Measurements from ENCODE around the gene LUM.
"Not testable (repeated sequence)": the region's sequence is repeated elsewhere in the genome, so short reads cannot be mapped to it uniquely, and the experiment has no call there.

LUM gene

GRCh38 chr12:91091916-91092715, 19.2 kb downstream of the LUM start:
- TF ChIP-seq, protein P1, sequence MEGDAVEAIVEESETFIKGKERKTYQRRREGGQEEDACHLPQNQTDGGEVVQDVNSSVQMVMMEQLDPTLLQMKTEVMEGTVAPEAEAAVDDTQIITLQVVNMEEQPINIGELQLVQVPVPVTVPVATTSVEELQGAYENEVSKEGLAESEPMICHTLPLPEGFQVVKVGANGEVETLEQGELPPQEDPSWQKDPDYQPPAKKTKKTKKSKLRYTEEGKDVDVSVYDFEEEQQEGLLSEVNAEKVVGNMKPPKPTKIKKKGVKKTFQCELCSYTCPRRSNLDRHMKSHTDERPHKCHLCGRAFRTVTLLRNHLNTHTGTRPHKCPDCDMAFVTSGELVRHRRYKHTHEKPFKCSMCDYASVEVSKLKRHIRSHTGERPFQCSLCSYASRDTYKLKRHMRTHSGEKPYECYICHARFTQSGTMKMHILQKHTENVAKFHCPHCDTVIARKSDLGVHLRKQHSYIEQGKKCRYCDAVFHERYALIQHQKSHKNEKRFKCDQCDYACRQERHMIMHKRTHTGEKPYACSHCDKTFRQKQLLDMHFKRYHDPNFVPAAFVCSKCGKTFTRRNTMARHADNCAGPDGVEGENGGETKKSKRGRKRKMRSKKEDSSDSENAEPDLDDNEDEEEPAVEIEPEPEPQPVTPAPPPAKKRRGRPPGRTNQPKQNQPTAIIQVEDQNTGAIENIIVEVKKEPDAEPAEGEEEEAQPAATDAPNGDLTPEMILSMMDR (IDR thresholded peaks at IDR 0.05; ENCODE audit: control insufficient read depth, insufficient read depth, low read depth, low read length, missing control alignments): no peak
- no peak overlapping the region for H3K4me3 ChIP-seq (ENCODE audit: control insufficient read depth, low read depth, low read length)
- DNase-seq (ENCODE audit: low read depth): no peak

GRCh38 chr12:91089953-91090352, 21.3 kb downstream of the LUM start:
- not testable (repeated sequence) for H3K4me3 ChIP-seq (ENCODE audit: control insufficient read depth, low read depth, low read length); DNase-seq (ENCODE audit: low read depth)

- no peak for DNase-seq (ENCODE audit: low read depth)
- TF ChIP-seq, protein P1 (IDR thresholded peaks at IDR 0.05; ENCODE audit: control insufficient read depth, insufficient read depth, low read depth, low read length, missing control alignments): no peak
- no peak overlapping the region for H3K4me3 ChIP-seq (ENCODE audit: control insufficient read depth, low read depth, low read length)
Observed at GRCh38 chr12:91080041-91080440, 31.3 kb downstream of the LUM start.

DNA sequence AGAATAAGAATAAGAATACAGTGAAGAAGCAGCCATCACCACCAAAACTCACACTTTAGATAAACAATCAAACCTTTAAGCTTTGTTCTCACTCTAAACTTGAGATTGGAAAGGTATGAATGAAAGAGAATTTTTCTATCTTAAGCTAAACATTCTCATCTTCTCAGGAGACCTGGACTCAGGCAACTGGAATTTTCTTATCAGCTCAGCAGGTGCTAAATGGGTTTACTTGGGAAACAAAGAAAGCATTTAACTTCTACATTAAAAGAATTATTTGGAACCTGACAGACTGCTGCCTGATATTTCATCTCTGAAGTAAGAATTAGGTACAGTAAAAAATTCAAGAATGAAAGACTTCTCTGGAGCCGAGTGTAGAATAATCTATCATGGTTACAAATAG, 32.8 kb downstream of the LUM start:
- no peak for DNase-seq (ENCODE audit: low read depth)
- H3K4me3 ChIP-seq (ENCODE audit: control insufficient read depth, low read depth, low read length): no peak overlapping the region
- TF ChIP-seq, protein P1 (IDR thresholded peaks at IDR 0.05; ENCODE audit: control insufficient read depth, insufficient read depth, low read depth, low read length, missing control alignments): no peak

GRCh38 chr12:91077228-91077954, 33.9 kb downstream of the LUM start:
- H3K4me3 ChIP-seq (ENCODE audit: control insufficient read depth, low read depth, low read length): no peak overlapping the region
- no peak for DNase-seq (ENCODE audit: low read depth)
- TF ChIP-seq, protein P1 (IDR thresholded peaks at IDR 0.05; ENCODE audit: control insufficient read depth, insufficient read depth, low read depth, low read length, missing control alignments): no peak

DNA sequence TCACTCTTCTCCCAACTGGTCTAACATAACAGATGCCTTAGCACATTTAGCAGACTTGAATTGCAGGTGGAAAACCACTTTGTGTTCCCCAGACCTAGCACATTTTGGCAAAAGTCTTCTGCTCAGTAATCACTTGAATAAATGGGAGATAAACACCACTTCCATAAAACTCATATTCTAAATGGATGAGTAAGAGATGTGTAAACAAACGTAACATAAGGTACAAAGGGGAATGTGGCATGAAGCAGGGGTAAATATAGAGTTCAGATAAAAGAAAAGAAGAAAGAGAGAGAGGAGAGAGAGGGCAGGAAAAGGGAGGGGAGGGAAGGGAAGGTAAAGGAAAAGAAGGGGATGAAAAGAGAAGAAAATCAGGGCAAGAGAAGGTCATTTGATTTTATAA, 36.4 kb downstream of the LUM start:
- DNase-seq (ENCODE audit: low read depth): no peak
- TF ChIP-seq, protein P1 (IDR thresholded peaks at IDR 0.05; ENCODE audit: control insufficient read depth, insufficient read depth, low read depth, low read length, missing control alignments): no peak

DNA sequence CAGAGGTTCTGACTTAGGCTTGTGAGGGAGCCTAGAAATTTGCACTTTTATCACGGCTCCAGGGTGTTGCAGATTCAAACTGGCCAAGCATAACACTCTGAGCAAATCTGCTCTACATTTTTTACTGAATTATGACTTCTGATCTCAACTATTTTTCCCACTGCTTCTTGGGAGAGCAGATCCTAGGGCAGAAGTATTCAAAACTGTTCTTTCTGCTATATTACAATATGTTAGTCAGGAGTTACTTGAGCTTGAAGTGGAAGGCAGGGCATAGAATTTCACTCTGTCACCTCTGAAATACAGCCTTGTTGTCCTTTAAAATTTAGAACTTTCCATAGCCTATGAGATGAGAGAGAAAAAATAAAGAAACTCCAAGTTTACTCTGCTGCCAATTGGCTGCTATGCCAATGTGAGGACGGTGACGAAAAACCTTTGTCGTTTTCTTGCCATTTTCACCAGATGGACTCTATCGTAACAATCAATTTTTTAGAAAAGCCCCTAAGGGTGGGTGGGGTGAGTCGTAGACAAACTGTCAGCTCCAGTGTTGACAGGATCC, 37.1 kb downstream of the LUM start:
- TF ChIP-seq, protein P1 (IDR thresholded peaks at IDR 0.05; ENCODE audit: control insufficient read depth, insufficient read depth, low read depth, low read length, missing control alignments): no peak
- H3K4me3 ChIP-seq (ENCODE audit: control insufficient read depth, low read depth, low read length): no peak overlapping the region
- no peak for DNase-seq (ENCODE audit: low read depth)

More for the DNA sequence above, 36.4 kb downstream of the LUM start:
- H3K4me3 ChIP-seq (ENCODE audit: control insufficient read depth, low read depth, low read length): no peak overlapping the region

Data from AG09309 (cell line).